Erythroblast (primary cell): ENCODE measurements around the gene TBC1D8.

ENCODE experiments used
- GATA1 ChIP-seq: IDR thresholded peaks from 2 replicates; pipeline ENCODE4 v1.6.1; 2011; ENCODE audit warnings: low read depth, mild to moderate bottlenecking, control low read depth, low read length, moderate library complexity
- POLR2A ChIP-seq: IDR thresholded peaks from 2 replicates; pipeline ENCODE4 v1.6.1; 2011; ENCODE audit warnings: mild to moderate bottlenecking, low read length

- no peak for TF ChIP-seq POLR2A
- TF ChIP-seq GATA1: no peak
Measured at GRCh38 chr2:101018934-101019333, 132.2 kb downstream of the TBC1D8 start.
